ENCODE data around the gene SLC25A1. TPM values are rescaled to one million over a fixed set of nuclear protein-coding genes. Genes with fewer than 3 reads are reported as not detected.

The SLC25A1 gene
- total RNA-seq, 8 experiments from 2014 or later: 42.8 to 72.6 (median 62.2) TPM

DNA sequence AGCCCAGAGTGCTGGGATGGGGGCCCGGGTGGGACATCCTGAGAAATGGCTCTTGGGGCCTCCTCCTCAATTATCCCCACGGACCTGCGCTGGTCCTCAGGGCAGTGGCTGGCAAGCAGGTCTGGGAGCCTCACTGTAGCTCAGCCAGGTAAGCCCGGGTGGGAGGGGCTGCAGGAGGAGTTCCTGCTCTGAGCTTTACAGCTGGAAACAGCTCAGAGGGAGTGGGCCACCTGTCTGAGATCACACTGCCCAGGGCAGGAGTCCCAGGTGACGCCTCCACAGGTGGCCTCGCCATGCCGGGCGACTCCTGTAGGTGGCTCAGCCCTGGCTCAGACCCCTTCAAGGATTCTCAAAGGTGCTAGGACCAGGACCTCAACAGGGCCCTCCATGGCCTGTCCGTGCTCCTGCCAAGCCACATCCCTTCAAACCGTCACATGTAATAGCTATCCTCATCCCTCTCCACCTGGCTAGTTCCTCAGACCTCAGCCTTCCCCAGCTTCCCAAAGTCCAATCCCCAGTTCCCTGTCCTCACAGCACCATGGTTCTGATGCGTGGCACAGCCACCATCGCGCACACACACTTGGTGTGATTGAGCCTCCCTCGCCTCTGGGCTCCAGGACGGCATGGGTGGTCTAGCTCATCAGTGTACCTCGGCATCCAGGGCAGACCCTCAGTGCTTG, 51.1 kb downstream of the SLC25A1 start:
- Histone ChIP-seq H3K27ac (no peak overlapping the region), H3K4me3 (no peak overlapping the region), H3K4me1 (replicated peaks in 1 of 2) (peaks cover 0 to 4% of the 10 kb centered on the region in 2 donors)
- WGBS, 10 experiments: 50 to 80% (median 62%) methylated on average over 2 to 3 of the region's 16 CpGs; no CpG with 5 or more reads in 6 of the 10 experiments
- in situ Hi-C loops (cut with MboI; ENCODE audit: low pct_unique_long_range_greater_than_20kb in 2 of 9, low sequenced_read_pairs in 9 of 9, unreplicated experiment in 9 of 9): no loop called here
- no peak for ATAC-seq (replicated peaks in 6 of 8)

DNA sequence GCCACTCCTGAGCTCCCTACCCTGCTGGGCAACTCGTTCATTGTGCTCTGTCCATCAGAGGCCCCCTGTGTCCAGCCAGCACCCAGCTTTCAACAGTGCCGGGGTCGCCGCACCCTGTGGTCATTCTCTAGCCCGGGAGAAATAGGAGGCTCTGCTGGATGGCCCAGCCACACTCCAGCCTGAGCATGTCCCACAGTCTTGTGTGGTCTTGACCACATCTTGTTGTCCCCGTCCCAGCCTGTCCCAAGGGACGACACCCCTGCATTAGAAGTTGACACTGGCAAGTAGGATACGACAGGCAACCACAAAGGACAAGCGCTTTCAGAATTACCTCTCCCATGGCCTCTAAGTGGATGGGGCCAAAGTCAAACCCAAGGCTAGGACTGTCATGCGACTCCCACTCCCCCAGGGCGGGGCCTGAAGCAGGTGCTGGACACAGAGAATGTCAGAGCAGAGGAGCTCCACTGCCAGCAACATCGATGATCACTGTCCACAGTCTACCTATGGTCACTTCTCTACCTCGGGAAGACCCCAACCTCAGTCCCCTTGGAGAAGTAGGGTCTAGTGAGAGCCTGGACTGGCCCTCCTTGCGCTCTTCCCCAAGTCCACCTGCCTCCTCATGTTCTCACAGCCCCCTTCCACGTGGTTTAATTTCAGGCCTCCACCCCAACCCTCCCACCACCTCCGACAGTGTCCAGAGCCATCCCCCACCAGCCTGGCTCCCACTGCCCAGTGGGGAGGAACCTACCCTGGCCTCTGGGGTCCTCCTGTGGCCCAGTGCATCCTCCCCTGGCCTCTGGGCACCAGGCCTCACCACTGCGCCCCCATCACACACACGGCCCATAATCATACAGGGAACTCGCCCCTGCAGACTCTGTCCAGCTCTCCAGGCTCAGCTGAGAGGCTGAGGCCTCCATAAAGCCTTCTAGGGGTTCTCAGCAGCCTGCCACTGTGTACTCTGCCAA, 51.9 kb downstream of the SLC25A1 start:
- WGBS, 10 experiments: 65 to 100% (median 92%) methylated on average over 1 to 6 of the region's 19 CpGs; no CpG with 5 or more reads in 2 of the 10 experiments
- in situ Hi-C loops (cut with MboI; ENCODE audit: low pct_unique_long_range_greater_than_20kb in 2 of 9, low sequenced_read_pairs in 9 of 9, unreplicated experiment in 9 of 9): no loop called here
- H3K4me1 ChIP-seq (replicated peaks in 1 of 2): peaks cover 0 to 4% of the 10 kb centered on the region in 2 donors
- no peak overlapping the region for H3K4me3 ChIP-seq
- no peak overlapping the region for H3K27ac ChIP-seq
- ATAC-seq (replicated peaks in 6 of 8): no peak

Other genes with a start within 250 kb of the SLC25A1 start
- gene PRODH, start 242.4 kb downstream of the SLC25A1 start, total RNA-seq: 10 to 100 TPM in 1 of 8 experiments, 1 to 10 TPM in 3, under 1 TPM in 4; 0.65 to 13.7 (median 1.1) TPM
- gene DGCR2, start 56.3 kb downstream of the SLC25A1 start, total RNA-seq: 10 to 100 TPM; 31.2 to 53.9 (median 34.0) TPM
- gene TSSK2, start 47.4 kb downstream of the SLC25A1 start, total RNA-seq: not detected
- gene ESS2, start 34.1 kb downstream of the SLC25A1 start, total RNA-seq: 10 to 100 TPM in 7 of 8 experiments, 1 to 10 TPM in 1; 9.8 to 17.9 (median 14.8) TPM
- gene GSC2, start 28.4 kb downstream of the SLC25A1 start, total RNA-seq: under 1 TPM in 3 of 8 experiments, not detected in 5; 0.11 to 0.54 (median 0.45) TPM
- gene CLTCL1, start 113.0 kb upstream of the SLC25A1 start, total RNA-seq: 10 to 100 TPM in 1 of 8 experiments, 1 to 10 TPM in 7; 3.5 to 12.8 (median 6.1) TPM

Data from motor neuron (in vitro differentiated cells).